ENCODE data around the gene ZNF205.
A peak's percentile ranks its signal among the peaks of the same experiment; 100 is the strongest.
"Not testable (repeated sequence)": the region's sequence is repeated elsewhere in the genome, so short reads cannot be mapped to it uniquely, and the experiment has no call there.

Gene ZNF205

DNA sequence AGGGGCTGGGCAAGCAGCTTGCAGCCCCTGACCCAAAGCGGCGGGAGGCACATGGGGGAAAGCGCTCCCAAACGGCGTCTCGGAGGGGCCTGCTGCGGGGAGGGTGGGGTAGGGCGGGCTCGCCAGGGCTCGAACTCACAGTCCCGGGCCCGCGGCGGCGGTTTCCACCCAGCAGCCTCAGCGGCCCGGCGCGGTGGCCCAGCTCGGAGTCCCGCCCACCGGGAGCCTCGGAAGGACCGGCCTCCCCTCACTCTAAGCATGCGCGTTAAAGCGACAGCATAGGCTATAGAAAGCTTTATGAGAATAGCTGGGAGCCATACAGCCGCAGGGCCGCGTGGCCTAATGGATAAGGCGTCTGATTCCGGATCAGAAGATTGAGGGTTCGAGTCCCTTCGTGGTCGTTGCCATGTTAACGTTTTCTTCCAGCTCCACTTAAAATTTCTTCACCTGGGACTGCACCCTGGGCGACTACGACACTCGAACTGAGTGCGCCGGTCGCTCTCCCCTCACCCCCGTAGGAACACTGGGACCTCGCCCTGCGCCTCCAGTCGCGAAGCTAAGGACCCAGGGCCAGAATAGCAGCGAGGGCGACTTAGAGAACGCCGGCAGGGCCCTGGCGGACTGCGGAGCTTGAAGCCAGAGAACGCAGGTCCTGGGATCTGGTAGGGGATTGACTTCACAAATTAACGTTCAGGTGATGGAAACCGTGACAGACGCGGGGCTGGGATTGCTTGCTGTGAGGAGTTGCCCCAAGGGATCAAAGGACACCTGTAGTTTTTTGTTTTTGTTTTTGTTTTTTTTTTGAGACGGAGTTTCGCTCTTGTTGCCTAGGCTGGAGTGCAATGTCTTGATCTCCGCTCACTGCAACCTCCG lies 38.2 kb downstream of the ZNF205 start:
- peak; percentile 91 for DNase-seq

DNA sequence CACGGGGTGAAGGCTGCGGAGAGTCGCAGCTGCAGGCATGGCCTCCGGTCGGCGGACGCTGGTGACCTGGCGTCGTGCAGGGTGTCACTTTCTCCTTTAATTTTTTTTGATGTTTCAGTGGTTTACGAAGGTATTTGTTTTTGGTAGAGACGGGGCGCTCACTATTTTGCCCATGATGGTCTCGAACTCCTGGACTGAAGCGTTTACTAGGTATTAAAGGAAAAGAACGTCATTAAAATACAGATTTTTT lies 39.6 kb downstream of the ZNF205 start:
- no peak for DNase-seq

DNA sequence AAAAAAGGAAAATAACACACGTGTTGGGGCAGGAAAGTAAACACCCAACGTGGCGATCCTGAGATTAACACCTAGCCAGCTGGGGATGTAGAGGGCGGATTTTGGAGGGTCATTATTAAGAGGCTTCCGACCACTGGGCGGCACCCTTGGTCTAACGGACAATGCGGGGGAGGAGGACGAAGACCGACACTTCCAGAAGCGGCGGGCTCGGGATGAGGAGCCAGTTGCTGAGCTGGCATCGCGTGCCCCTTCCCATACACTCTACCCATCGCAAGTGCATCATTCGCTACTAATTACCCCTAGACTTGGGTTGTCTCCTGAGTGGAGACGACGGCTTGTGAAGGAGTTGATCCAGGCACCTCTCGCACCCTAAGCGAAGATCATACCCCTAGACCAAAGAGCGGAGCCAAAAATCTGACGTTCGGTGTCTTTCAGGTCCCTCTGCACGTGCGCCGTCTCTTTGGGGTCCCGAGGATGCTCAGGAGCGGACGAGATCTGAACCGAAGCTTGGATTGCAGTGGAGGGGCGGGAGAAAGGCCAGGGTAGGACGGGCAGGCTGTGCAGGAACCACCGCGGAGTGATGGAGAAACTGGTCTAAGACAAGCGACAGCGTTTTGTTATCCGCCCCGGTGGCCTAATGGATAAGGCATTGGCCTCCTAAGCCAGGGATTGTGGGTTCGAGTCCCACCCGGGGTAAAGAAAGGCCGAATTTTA lies 40.0 kb downstream of the ZNF205 start:
- peak; percentile 83 for DNase-seq

DNA sequence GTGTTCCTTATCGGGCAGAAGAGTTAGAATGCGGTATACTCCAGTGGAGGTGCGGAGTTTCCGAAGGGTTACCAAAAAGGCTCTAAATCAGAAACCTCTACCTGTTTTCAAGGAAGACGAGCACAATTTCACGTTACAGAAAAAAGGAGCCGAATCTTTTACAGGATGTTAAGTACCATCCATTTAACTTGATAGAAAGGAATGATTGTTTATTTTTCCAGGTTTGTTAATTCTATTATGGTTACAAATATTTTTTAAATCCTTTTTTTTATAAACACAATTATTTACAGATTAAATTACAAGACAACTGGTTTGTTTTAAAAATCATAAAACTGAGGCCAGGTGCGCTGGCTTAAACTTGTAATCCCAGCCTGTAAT lies 40.6 kb downstream of the ZNF205 start:
- DNase-seq: no peak

DNA sequence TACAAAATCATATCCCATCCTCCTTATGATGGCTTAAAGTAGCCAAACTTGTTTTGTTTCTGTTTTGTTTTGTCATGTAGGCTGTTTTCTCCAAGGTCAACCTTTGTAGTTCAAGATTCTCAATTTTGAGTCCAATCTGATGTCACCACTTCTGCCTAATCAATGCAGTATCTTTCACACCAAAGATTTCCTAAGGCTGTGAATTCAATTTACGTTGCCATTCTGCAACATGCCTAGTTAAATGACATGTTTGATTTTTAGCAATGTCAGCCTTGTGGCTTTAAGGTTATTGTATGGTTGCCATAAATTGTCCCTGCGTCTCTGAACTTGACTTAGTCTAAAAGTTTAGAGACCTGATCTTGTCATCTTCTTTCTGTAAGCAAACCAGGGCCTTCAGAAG lies 42.8 kb downstream of the ZNF205 start:
- DNase-seq: no peak

DNA sequence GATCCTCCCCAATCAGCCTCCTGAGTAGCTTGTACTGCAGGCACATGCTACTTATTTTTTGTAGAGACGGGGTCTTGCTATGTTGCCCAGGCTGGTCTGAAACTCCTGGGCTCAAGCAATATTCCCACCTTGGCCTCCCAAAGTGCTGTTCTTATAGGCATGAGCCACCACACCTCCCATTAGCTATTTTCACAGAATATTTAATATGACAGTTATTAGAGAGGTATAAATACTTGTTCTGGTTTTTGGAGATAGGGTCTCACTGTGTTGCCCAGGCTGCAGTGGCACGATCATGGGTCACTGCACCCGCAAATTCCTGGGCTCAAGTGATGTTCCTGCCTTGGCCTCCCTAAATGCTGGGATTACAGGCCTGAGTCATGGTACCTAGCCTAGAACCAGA lies 43.6 kb downstream of the ZNF205 start:
- no peak for DNase-seq

DNA sequence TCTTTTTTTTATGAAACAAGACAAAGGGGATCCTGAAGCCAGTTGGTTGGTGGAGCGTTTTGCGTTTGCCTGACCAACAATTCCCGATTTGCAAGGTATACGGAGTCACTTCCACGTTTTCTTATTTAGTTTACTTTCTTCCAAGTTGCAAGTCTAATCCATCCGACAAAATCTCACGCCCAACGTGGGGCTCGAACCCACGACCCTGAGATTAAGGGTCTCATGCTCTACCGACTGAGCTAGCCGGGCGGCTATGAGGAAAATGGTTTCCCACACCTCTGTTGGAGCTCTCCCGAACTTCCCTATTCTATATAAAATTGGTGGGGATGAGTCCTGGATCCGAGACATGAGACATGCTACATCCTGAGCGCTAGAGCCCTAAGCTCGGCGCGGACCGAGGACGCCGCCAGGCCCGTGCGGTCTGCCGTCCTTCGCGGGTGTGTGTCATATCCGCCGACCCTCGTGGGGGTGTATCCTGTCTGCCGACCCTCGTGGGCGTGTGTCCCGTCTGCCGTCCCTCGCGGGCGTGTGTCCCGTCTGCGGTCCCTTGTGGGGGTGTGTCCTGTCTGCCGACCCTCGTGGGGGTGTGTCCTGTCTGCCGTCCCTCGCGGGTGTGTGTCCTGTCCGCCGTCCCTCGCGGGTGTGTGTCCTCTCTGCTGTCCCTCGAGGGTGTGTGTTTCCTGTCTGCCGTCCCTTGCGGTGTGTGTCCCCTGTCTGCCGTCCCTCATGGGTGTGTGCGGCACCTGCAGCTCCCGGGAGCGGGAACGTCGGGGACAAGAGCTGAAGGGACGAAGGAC lies 45.0 kb downstream of the ZNF205 start:
- peak; percentile 93 for DNase-seq

DNA sequence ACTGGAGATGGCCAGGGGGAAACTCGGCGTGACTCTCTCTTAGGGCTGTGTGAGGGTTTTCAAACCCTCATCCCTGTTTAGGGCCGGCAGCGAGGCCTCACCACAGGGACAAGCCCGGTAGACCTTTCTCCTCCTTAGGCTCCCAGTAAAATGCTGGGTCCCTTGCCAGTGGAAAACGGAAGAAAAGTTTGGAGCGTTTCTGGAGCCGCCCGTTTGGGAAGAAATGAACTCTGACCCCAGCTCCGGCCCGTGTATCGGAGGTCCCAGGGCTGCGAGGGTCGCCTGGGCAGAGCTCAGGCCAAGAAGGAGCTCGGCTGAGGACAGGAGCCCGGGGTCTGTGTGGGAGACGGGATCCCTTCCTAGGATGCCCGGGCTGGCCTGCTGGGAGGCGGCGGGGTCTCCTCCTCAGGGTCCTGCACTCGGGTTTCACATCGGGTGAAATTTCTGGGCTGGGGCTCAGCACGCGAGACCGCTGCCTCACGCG lies 45.7 kb downstream of the ZNF205 start:
- no peak for DNase-seq

DNA sequence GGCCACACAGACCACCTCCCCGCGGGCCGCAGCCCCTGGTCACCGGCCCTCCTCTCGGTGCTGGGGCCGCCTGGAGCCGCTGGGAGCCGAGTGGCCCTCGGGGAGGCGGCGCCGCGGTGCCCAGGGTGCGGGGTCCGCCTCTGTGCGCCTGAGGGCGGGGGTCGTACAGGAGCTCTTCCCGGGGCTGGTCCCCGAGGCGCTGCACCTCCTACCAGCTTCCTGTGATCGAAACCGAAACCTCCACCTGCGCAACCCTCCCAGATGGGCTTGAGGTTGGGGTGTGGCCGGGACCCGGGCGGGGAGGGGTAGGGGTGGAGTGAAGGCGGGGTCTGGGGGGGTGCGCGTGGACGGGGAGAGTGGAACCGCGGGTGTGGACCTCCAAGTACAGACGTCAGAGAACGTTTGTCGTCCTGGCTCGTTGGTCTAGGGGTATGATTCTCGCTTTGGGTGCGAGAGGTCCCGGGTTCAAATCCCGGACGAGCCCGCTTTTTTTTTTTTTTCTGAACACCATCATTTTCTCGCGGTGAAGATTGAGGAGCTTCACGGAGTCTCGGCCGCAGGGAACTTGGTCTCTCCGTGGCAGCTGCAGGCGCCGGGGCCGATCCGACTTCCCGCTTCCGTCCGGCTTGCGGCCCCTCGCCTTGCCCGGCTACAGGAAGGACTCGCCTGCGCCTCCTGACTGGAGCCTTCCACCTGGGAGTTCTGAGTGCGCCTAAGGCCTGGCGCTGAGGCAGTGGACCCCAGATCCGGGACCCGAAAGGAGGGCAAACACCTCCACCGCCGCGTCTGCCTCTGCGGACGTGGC lies 46.3 kb downstream of the ZNF205 start:
- DNase-seq: peak; percentile 85

DNA sequence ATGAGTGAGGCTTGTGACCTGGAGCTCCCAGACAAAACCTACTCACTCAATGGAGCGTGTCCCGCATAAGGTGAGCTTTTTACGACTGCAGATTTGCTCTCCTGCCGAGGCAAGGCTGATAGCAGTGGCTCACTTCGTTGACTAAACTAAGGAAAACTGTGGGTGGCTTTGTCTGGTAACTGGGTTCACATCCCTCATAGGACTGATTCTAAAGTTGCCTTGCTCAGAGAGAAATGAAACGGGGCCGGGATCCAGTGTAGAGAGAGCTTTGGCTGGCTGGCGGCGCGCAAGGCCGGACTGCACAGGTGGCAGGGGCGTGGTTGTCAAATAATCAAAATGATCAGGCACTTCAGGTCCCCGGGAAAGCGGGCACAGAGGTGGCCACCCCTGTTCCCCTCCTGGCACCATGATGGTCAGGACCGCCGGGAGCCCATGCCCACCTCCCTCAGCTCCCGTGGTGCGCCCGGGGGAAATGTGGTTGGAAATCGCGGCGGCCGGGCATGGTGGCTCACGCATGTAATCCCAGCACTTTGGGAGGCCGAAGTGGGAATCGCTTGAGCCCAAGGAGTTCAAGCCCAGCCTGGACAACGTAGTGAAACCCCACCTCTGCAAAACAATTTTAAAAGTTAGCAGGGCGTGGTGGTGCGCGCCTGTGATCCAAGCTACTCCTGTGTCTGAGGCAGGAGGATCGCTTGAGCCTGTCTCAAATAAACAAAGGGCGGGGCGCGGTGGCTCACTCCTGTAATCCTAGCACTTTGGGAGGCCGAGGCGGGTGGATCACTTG lies 49.0 kb downstream of the ZNF205 start:
- no peak for DNase-seq

DNA sequence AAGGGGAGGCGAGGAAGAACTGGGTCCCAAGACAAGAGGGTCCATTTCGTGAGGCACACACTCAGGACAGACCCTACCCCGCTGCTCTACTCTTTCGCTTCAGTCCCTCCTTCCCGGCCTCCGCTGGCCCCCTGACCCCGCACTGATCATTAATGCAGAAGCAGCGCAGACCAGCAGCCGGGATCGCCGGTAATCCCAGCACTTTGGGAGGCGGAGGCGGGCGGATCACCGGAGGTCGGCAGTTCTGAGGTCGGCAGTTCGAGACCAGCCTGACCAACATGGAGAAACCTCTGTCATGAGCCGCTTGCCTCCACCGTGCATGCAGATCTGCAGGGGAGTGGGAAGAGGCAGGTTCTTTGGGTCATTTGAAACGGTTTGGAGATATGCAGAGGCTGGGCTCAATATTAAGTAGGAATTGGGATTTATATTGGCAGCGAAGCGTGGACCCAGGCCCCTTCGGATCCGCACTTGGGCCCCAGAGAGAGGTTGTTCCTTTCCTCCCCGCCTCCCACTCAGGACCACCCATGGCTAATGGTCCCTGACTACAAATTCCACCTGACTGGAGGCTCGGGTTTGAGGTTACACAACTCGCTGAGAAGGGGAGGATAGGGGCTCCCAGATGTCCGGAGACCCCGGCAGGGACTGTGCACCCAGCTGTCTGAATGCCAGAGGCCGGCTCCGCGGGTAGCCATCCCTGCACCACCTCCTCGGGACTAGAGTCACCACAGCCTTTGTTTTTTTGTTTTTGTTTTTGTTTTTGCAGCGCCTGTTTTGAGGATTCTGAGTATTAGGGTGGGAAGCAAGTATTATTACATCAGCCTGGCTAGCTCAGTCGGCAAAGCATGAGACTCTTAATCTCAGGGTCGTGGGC lies 52.0 kb downstream of the ZNF205 start:
- no peak for DNase-seq

DNA sequence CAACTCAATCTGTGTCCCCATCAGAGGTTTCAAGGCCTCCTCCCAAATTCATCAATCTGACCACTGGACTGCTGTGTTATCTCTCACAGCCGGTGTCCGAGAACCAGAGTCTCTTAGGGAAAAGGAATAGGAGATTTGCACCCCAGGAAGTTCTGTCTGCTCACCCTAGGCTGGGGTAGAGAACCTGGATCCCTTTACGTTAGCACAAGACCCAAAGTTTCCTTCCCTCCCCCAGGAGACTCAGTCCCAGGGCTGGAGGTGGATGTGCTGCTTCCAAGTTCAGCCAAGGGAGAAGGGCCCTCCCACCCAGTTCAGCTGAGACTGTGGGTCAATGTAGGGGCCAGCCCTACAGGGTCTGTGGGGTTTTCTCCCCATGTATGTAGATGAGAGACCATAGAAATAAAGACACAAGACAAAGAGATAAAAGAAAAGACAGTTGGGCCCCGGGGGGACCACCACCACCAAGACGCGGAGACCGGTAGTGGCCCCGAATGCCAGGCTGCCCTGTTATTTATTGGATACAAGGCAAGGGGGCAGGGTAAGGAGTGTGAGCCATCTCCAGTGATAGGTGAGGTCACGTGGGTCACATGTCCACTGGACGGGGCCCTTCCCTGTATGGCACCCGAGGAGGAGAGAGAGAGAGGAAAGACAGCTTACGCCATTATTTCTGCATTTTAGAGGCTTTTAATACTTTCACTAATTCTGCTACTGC lies 52.9 kb downstream of the ZNF205 start:
- DNase-seq: no peak

DNA sequence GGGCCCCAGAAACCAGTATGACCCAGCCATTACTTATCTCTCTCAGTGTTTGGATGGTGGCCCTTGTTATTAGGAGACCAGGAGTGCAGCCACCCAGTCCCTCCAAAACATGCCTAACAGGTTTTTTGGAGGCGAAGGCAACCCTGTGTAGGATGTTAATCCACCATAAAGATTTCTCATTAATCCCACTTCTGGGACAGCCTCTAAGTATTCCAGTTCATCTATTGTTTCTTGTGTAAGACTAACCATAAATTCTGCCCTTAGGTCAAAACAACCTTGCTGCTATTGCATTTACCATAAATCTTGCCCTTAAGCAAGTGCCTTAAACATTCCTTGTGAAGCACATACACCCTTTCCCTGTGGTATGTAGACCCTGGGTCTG lies 54.1 kb downstream of the ZNF205 start:
- DNase-seq: no peak

DNA sequence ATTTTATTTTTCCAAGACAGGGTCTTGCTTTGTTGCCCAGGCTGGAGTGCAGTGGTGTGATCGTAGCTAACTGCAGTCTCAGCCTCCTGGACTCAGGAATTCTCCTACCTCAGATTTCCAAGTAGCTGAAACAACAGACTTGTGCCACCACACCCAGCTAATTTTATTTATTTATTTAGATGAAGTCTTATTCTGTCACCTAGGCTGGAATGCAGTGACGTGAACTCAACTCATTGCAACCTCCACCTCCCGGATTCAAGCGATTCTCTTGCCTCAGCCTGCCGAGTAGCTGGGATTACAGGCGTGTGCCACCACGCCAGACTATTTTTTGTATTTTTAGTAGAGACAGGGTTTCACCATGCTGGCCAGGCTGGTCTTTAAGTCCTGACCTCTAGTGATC lies 56.3 kb downstream of the ZNF205 start:
- not testable (repeated sequence) for DNase-seq

All from HCEC 1CT (cell line).